Mucosa of descending colon (tissue), 3 donors: ENCODE measurements around the gene VAMP8. TPM values are rescaled to one million over a fixed set of nuclear protein-coding genes. Genes with fewer than 3 reads are reported as not detected.
"Not testable (repeated sequence)": the region's sequence is repeated elsewhere in the genome, so short reads cannot be mapped to it uniquely, and the experiment has no call there.

ENCODE experiments used
- ATAC-seq: fragments of 200-7000 bp; cut with Tn5 transposase; one replicate; pipeline ENCODE4 v1.9.1; 2020; ENCODE audit warnings: mild to moderate bottlenecking, moderate library complexity
- DNase-seq, 3 donors: peaks; one replicate each; pipeline ENCODE4 v3.0.0-alpha.2; 2020
- H3K36me3 ChIP-seq: fragments of 200-600 bp; one replicate; pipeline ENCODE4 v1.8.0; 2021; ENCODE audit warnings: low read depth, mild to moderate bottlenecking
- H3K4me1 ChIP-seq: fragments of 200-600 bp; one replicate; pipeline ENCODE4 v1.8.0; 2021; ENCODE audit warnings: low read depth, mild to moderate bottlenecking
- H3K4me3 ChIP-seq: fragments of 200-600 bp; one replicate; pipeline ENCODE4 v1.8.0; 2021; ENCODE audit warnings: mild to moderate bottlenecking
- H3K9me3 ChIP-seq: fragments of 200-600 bp; one replicate; pipeline ENCODE4 v1.8.0; 2021; ENCODE audit warnings: mild to moderate bottlenecking
- CTCF ChIP-seq: fragments of 200-600 bp; IDR thresholded peaks from one replicate; pipeline ENCODE4 v1.8.0; 2022; ENCODE audit warnings: antibody characterized with exemption, mild to moderate bottlenecking
- intact Hi-C, 2 donors: fragments of 100-400 bp; cut with DNase I in 1 of 2; cut with micrococcal nuclease in 1 of 2; formaldehyde crosslinking; loops; one replicate each; pipeline versions ENCODE4 v1.11.0 to v1.11.1; 2022; cut with DNase I, micrococcal nuclease
- total RNA-seq, 3 donors: library from RNA; stranded (reverse); fragmentation: NEBNext Ultra II Directional in 2 of 3; extraction: Animal tissue kit (Norgen Biotek cat#: 25700) in 2 of 3; gene quantifications; one replicate each; pipeline versions ENCODE4 v1.2.1 to v1.2.4, GENCODE V29; 2021 to 2023
- donor health status: DM: no; HTN: no; CAD: no; lungs with moderate emphysema.
- donor health status: DM: no; HTN: no; CAD: no.
- donor health status: DM: no; HTN: yes; CAD: no.

VAMP8 gene
- total RNA-seq, 3 donors from 2014 or later = 125 to 312 (median 254) TPM

GRCh38 chr2:85600235-85600575 is 22.8 kb downstream of the VAMP8 start:
- Histone ChIP-seq H3K36me3 (no peaks in the 10 kb centered on the region), H3K9me3 (no peaks in the 10 kb centered on the region), H3K4me3 (no peak overlapping the region), H3K4me1 (peaks cover 28% of the 10 kb centered on the region)
- no peak for DNase-seq
- intact Hi-C loops = no loop called here
- ATAC-seq = no peak
- TF ChIP-seq CTCF = no peak

- intact Hi-C loops = no loop called here
- H3K4me3 ChIP-seq = no peak overlapping the region
- peak in 2 of 3 donors; percentile 36 to 37 for DNase-seq
- no peaks in the 10 kb centered on the region for H3K36me3 ChIP-seq
- H3K4me1 ChIP-seq = peaks cover 31% of the 10 kb centered on the region
- TF ChIP-seq CTCF = no peak
- no peak for ATAC-seq
- H3K9me3 ChIP-seq = no peaks in the 10 kb centered on the region
These were observed 23.8 kb downstream of the VAMP8 start for GRCh38 chr2:85600951-85601770.

- H3K4me1 ChIP-seq = peaks cover 24% of the 10 kb centered on the region
- no peaks in the 10 kb centered on the region for H3K36me3 ChIP-seq
- ATAC-seq (peak; percentile 66), DNase-seq (peak; percentile 68 to 82 (median 81))
- no peak for TF ChIP-seq CTCF
- no peaks in the 10 kb centered on the region for H3K9me3 ChIP-seq
- intact Hi-C loops = no loop called here
- H3K4me3 ChIP-seq = peak overlapping the region; percentile 54
These were observed 24.5 kb downstream of the VAMP8 start for GRCh38 chr2:85601771-85602475.

GRCh38 chr2:85602476-85603234 is 25.3 kb downstream of the VAMP8 start, which contains the start of gene TMEM150A:
Gene TMEM150A, minus strand, starts transcription at chr2:85602698. Its CDS starts 750 bp downstream, at chr2:85601948.
- TF ChIP-seq CTCF = peak; percentile 22
- DNase-seq (peak; percentile 94 to 96 (median 96)), ATAC-seq (peak; percentile 96)
- Histone ChIP-seq H3K4me1 (peaks cover 23% of the 10 kb centered on the region), H3K36me3 (no peaks in the 10 kb centered on the region), H3K9me3 (no peaks in the 10 kb centered on the region), H3K4me3 (peak within 1 kb of the TSS; percentile 54)
- intact Hi-C loops = no loop called here

- intact Hi-C loops, ATAC-seq, DNase-seq, H3K9me3 ChIP-seq, H3K36me3 ChIP-seq, H3K4me3 ChIP-seq: not testable (repeated sequence)
- peaks cover 23% of the 10 kb centered on the region for H3K4me1 ChIP-seq
These were observed 26.7 kb downstream of the VAMP8 start for GRCh38 chr2:85604133-85604444.
